PFSK-1 (cell line): ENCODE measurements around the gene DERA. TPM values are rescaled to one million over a fixed set of nuclear protein-coding genes. Genes with fewer than 3 reads are reported as not detected.

Experiments used
- FOXP2 ChIP-seq: optimal IDR thresholded peaks from 2 replicates; pipeline ENCODE3; 2011; ENCODE audit warnings: borderline replicate concordance, control low read depth, inconsistent platforms; ENCODE audit not compliant: insufficient read depth; ENCODE audit errors: extremely low read length, extremely low read depth
- POLR2AphosphoS5 ChIP-seq: IDR thresholded peaks from 2 replicates; pipeline ENCODE4 v1.6.1; 2012; ENCODE audit warnings: low read depth, mild to moderate bottlenecking, control low read depth, low read length, moderate library complexity
- REST ChIP-seq, 2 experiments: IDR thresholded peaks; 2 replicates each; pipeline versions ENCODE4 v1.6.1 to v1.8.0; 2011 to 2012; ENCODE audit warnings: low read depth in 2 of 2, low read length in 2 of 2, control low read depth in 1 of 2, inconsistent platforms in 1 of 2, mild to moderate bottlenecking in 1 of 2, moderate library complexity in 1 of 2; ENCODE audit not compliant: insufficient read depth in 1 of 2
- SIN3A ChIP-seq: IDR thresholded peaks from 2 replicates; pipeline ENCODE4 v1.6.1; 2012; ENCODE audit warnings: mild to moderate bottlenecking, low read length, moderate library complexity, borderline replicate concordance; ENCODE audit not compliant: insufficient read depth
- TAF1 ChIP-seq: IDR thresholded peaks from 2 replicates; pipeline ENCODE4 v1.6.1; 2012; ENCODE audit warnings: low read length, control low read depth, borderline replicate concordance; ENCODE audit not compliant: insufficient read depth
- polyA plus RNA-seq: library from polyadenylated mRNA; unstranded; fragments of >200 nt; gene quantifications from one replicate; pipeline ENCODE4 v1.2.1, GENCODE V29; 2012; ENCODE audit warnings: low read depth, missing spikeins; ENCODE audit not compliant: insufficient read length

The DERA gene
- polyA plus RNA-seq, result 9.9 TPM

GRCh38 chr12:15910864-15911721 lies at the start of gene DERA:
Gene DERA (plus strand): TSS chr12:15911332. CDS start chr12:15911384, 52 bp downstream.
- no peak for TF ChIP-seq REST (IDR thresholded peaks at IDR 0.05; ENCODE audit: insufficient read depth in 1 of 2, low read depth in 2 of 2, low read length in 2 of 2)
- peak; percentile 68 for TF ChIP-seq POLR2AphosphoS5
- peak; percentile 54; the same call in 1 of the 2 replicates for TF ChIP-seq TAF1
- no peak; the same call in 1 of the 2 replicates for TF ChIP-seq SIN3A
- TF ChIP-seq FOXP2, result no peak

- no peak for TF ChIP-seq REST (IDR thresholded peaks at IDR 0.05; ENCODE audit: insufficient read depth in 1 of 2, low read depth in 2 of 2, low read length in 2 of 2)
- TF ChIP-seq FOXP2, result no peak
- TF ChIP-seq TAF1, result no peak
- TF ChIP-seq POLR2AphosphoS5, result no peak
- TF ChIP-seq SIN3A, result no peak
Measured at GRCh38 chr12:15861404-15861803, 49.7 kb upstream of the DERA start.

- no peak for TF ChIP-seq TAF1
- no peak for TF ChIP-seq SIN3A
- no peak for TF ChIP-seq FOXP2
- no peak for TF ChIP-seq REST (IDR thresholded peaks at IDR 0.05; ENCODE audit: insufficient read depth in 1 of 2, low read depth in 2 of 2, low read length in 2 of 2)
- no peak for TF ChIP-seq POLR2AphosphoS5
Measured at GRCh38 chr12:15862840-15863239, 48.3 kb upstream of the DERA start.

GRCh38 chr12:15863372-15863771 lies 47.8 kb upstream of the DERA start:
- no peak for TF ChIP-seq FOXP2

GRCh38 chr12:15863984-15864383 lies 47.1 kb upstream of the DERA start:
- TF ChIP-seq TAF1 (no peak), SIN3A (no peak)

- no peak for TF ChIP-seq FOXP2
- TF ChIP-seq REST (IDR thresholded peaks at IDR 0.05; ENCODE audit: insufficient read depth in 1 of 2, low read depth in 2 of 2, low read length in 2 of 2), result no peak
Measured at GRCh38 chr12:15868186-15868585, 42.9 kb upstream of the DERA start.
